ENCODE results near the gene MICAL2.
"Not testable (repeated sequence)": the region's sequence is repeated elsewhere in the genome, so short reads cannot be mapped to it uniquely, and the experiment has no call there.

The MICAL2 gene

DNA sequence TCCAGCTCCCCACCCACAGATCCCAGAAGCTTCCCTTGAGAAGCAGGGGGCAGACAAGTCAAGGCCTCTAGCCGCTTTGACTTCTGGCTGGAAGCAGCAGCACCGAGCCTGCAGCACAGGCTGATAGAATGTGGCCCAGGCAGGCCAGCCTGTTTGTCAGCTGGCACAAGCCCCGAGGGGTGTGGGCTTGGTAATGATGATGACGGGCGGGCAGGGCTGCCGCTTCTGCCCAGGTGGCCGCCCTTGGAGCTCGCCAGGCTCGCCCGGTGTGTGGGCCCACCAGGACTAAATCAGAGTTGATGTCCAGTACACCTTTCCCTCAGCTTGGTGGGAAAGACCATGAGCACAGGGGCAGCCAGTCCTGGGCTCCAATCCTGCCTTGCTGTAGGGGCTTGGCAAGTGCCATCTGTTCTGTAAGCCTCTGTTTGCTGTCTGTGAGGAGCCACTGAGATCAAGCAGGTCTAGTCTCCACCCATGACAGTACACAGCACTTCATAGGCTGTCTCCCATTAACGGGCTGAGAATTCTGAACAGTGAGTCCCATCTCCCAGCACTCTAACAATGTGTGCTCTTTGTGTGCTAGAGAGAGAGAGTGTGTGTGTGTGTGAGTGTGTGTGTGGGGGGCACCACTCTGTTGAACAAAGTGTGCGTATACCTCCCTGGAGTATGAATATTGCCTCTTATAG is 26.8 kb downstream of the MICAL2 start:
- DNase-seq = peak; percentile 12

DNA sequence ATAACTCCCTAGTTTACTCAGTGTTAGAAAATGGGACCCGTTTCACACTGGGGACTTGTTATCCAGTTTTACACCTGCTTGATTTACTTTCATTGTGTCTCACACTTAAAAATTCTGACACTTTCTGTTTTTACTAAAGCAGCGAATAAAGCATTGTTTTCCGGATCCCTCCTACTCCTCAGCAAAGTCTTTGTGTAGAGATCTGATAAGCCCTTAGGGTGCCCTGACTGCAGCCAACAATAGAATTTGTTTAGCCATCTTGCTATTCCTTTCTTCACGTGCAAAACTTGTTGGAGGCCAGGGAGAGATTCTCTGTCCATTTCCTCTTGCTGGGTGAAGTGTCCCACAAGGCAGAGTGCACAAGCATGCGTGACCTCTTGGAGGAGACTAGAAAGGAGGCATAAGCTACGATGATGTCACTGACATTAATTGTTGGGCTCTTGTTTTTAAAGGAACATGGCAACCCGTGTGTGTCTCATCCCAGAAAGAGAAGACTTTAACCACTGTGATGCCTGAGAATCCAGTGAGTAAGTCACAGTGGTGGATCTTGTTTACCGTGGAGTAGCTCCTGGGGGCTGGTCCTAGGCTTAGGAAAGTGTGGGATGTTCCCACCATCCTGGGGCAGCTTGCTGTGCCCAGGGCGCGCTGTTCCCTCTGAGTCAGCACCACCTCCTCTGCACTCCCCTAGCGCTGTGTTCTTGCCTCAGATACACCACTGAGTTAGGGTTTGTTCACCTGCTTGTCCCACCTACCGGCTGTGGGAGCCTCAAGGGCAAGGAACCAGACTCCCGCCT is 27.7 kb downstream of the MICAL2 start:
- DNase-seq = no peak

DNA sequence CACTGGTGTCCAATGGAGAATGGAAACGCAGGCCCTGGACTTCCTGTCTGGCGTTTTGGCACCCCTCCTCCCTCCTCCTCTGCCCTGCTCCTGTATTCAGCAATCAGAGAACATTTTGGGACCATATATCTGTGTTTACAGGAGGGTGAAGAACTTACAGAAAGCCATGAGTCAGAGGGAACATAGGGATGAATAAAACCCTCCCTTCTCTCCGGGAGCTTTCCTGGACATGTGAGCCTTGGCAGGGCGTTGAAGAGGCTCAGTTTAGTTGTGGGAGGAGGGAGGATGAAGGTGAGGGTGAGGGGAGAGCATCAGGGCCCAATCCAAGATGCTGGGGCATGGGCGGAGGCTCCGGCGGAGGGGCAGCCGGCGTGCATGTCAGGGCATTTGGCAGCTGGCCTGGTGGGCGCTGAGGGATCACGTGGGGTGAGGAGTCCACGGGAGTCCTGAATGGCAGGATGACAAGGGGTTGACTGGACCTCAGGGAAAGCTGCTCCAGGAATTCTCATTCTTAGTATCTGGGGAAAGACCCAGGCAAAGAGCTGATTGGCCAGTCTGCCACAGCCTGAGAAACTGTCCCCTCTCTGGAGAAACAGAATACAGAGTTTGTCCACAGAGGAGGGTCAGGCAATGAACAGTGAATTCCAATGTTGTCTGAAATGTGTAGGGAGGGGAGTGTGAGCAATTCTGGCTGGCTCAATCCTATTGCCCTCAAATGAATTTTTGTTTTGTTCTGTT is 28.9 kb downstream of the MICAL2 start:
- no peak for DNase-seq

DNA sequence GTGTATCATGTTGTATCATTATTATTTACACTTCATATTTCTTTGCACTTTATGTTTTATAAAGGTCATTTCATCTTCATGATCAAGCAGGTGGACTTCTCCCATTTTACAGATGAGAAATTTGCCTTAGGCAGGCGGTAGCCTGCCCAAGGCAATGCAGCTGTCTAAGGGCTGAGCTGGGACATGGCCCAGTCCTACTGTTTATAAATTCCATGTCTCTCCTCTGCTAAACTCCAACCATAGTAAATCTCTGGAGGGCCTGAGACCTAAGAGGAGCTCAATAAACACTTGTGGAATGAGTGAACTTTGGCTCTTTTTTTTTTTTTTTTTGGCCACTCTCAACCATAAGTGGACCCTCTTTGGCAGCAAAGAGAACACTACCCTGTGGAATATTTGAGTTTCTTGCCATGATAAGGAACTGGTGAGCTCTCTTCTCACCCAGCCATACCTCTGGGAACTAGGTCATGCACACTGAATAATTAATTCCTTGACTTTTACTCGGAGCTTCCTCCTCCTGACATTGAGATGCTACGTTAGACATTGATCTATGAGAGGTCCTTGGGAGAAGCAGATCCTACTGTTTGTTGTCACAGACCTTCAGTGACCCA is 29.9 kb downstream of the MICAL2 start:
- DNase-seq = no peak

DNA sequence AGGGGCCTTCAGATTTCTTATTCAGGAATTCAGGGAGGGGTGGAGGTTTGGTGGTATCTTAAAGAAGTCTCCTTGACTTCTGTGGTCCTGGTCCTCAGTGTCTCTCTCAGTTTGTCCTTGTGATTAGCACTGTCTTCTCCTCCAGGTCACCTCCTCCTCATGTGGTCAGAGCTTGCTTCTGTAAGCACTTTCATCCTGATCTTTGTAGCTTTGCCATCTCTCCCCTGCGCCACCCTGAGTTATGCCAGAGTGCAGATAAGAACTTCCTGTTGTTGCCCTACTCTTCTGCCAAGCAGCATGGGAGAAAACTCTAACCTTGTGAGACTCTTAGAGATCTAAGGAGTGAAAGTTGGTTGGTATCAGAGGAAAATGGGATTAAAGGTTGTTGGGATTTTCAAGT is 30.9 kb downstream of the MICAL2 start:
- no peak for DNase-seq

DNA sequence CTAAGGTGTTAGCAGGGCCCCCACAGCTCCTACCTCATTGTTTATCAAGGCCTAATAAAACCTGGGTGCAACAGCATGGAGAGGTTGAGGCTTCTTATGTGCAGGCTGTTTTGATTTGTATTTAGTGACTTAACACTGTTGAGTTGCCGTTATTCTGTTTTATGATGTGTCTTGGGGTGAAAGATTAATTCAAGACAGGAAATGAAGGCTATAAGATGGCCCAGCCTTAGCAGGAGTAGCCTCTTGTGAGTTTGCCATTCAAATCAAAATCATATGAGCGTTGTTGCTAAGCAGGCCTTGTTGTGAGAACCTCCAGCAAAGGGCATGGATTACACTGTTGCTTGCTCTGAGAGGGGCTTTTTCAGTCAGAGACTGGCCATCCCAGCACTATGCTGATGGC is 31.8 kb downstream of the MICAL2 start:
- DNase-seq = no peak

DNA sequence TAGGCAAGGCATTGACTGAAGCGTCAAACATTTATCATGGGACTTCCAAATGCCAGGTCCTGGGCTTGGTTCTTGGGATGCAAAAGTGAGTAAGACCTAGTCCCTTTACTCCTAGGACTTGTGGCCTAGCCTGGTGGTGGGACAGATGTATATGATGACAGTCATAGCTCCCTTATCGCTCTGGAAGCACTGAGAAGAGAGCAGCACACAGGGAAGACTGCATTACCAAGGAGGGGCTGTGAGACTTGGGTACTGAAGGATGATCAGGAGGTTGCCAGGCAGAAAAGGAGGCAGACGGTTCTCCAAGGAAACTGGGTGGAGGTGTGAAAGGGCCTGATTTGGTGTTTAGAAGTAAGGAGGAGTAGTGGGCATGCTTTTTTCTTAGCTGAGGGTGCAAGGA is 32.5 kb downstream of the MICAL2 start:
- no peak for DNase-seq

DNA sequence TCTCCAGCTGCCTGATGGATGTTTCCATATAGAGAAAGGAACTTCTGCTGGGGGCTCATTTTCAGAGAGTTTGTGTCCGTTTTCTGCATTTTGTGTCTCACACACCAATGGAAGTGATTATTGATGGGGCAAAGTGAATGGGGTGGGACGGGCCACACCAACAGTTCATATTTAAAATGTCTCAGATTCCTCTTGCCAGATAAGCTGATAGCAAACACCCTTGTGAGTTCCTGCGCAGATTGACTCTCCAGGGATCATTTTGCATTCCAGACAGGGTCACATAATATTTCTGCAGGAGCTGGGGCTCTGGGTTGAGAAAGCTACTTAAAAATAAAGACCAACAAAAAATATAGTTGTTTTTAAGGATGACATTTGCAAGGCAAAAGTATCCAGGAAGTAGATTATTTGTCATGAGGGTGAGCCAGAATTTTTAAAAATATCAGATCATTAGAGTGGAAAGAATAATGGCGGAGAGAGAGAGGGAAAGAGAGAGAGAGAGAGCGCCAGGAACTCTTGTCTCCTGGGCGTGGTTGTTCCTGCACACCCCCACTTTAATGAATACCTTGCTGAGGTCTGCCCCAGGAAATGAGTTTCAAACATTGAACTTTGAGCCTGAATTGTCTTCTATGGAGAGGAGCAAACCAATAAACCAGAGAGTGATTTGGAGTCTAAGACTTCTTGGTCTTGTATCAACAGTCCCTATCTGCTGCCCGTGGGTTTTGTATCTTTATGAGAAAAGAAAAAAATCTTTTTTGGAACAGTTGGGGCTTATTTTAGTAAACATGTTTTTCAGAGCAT is 33.3 kb downstream of the MICAL2 start:
- DNase-seq = no peak

DNA sequence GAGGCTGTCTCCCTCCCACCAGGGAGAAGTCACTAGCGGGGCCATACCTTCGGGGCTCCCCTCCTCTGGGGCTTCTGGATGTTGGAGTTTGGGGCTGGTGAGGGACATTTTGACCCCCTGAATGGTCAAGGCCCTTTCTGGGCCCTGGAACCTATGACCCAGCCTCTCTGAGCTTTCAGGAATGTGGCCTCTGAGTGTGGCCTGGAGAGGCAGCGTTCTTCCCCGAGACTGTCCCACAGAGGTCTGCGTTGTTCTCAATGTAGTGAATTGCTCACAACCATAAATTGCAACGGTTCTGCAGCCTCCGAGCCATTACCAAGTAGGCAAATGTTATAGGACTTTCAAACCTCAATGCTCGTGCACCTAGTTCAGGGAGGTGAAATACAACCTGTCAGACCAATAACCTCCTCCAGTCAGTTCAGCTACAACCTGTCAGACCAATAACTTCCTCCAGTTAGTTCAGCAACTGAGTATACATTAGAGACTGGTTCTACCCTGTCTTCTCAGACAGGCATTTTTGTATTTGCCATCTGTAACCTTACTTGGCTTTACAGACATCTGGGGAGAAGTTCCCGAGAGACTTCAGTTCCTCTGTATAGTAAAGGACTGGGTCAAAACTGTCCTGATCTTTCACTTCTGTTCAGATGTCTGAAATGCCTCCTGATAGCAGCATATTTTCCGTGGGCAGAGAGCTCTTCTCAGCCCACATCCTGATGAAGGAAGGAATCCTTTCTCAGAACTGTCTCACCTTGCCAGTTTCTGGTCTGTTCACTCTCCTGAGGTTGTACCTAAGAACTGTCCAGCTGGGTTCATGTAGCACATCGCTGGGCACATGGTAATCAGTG is 34.2 kb downstream of the MICAL2 start:
- no peak for DNase-seq

DNA sequence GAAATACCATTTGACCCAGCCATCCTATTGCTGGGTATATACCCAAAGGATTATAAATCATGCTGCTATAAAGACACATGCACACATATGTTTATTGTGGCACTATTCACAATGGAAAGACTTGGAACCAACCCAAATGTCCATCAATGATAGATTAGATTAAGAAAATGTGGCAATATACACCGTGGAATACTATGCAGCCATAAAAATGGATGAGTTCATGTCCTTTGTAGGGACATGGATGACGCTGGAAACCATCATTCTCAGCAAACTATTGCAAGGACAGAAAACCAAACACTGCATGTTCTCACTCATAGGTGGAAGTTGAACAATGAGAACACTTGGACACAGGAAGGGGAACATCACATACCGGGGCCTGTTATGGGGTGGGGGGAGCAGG is 36.3 kb downstream of the MICAL2 start:
- DNase-seq = not testable (repeated sequence)

DNA sequence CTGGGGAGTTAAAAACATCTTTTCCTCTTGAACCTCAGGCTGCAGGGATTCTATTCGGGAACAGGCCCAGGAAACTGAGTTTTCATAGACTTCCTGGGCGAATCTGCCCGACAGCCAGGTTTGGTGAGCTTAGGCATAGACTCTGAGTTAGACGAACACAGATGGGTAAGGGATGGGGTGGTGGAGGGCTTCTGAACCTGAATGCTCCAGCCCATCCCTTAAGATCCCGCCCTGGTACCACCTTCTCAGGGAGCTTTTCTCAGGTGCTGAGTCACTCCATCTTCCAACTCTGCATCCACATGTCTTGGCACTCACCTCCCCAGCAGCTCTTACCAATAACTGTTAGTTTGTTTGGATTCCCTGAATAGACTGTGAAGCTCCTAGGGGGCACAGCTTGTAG is 37.4 kb downstream of the MICAL2 start:
- no peak for DNase-seq

DNA sequence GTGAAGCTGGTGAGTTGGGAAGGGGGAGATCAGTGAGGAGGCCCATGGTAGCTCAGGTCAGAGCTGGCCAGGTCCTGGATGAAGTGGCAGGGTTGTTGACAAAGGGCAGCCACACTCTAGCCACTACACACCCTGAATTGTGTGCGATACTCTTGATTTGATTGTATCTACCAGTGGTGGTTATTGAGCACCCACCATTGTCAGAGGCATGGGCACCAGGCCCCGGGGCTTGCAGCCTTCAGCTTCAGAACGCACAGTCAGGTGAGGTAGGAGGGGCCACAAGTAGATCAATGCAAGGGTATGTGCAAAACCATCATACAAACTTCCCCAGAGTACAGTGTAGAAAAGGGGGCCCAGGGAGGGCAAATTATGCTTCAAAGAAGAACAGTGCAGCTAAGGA is 38.1 kb downstream of the MICAL2 start:
- DNase-seq = no peak

DNA sequence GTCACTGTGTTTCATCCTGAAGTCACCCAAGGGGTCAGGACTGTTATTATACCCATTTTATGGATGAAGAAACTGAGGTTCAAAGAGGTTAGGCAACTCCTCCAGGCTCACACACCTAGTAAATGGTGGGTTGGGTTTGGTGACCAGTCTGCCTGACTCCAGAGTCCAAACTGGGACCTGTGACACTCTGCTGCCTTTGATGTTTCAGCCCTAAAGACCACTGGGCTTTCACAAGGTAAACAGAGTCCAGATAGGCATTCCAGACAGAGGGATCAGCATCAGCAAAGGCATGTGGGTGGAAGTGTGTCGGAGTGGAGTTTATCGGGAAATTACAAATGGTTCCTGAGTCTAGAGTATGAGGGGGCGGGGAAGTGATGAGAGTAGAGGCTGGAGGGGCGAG is 38.5 kb downstream of the MICAL2 start:
- DNase-seq = no peak

DNA sequence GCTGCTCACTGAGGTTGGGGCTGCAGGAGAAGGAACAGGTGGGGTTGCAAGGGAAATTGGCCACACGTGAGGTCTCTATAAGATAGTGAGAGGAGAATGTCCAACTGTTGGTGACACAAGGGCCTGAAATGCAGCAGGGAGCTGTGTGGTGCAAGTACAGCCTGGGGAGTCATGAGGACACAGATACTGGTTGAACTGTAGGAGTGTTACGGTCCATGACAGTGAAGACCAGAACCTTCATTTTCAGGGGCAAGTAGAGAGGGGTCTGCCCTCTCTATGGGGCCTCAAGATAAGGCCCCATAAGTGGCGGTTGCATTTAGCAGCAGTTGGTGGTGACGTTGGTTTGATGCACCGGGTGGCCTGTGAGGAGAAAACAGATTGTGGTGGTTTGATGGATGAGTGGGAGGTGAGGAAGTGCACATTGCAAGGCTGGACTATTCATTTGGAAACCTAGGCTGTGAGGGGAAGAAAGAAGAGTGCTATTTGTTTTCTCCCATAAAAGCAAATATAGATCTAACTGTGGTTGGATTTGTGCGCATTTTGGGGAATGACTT is 39.4 kb downstream of the MICAL2 start:
- DNase-seq = no peak

DNA sequence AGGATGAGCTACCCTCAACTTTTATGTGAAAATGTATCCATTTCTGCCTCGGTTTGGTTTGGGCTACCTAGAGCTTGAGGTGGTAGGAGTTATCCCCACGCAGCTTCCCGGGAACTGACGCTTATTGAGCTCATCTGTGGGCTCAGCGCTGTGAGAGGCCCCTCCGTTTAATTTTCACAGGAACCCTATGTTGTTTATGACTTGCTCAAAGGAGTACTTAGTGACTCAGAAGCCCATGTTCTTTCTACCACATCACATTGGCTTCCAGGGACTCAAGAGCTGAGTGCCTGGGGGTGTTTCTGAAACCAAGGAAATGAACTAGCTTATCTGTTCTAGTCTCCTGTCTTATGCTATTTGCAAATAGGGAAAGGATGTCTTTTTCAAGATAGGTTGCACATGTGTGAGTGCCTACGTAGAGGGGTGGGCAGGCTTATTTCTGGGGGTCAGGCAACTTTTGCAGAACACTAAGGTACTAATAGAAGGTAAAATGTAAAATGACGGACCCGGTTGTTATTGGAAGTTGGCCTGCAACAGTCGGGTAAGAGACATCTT is 40.5 kb downstream of the MICAL2 start:
- DNase-seq = no peak

DNA sequence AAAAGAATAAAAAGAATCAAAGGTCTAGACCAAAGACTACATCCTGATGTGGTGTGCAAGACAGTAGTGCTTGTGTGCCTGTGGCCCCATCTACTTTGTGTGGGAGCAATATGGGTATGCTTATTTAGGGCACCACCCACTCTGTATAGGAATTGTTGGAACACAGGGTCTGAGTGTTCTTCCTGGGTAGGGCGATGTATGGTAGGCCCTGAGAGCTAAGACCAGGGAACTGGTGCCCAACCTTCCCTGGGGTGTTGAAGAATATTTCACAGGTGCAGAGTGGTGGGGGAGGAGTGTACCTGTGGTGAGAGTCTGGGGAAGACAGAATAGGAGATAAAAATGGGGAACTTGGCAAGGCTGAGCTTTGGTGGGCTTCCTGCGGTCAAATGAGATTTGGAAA is 41.9 kb downstream of the MICAL2 start:
- DNase-seq = no peak

DNA sequence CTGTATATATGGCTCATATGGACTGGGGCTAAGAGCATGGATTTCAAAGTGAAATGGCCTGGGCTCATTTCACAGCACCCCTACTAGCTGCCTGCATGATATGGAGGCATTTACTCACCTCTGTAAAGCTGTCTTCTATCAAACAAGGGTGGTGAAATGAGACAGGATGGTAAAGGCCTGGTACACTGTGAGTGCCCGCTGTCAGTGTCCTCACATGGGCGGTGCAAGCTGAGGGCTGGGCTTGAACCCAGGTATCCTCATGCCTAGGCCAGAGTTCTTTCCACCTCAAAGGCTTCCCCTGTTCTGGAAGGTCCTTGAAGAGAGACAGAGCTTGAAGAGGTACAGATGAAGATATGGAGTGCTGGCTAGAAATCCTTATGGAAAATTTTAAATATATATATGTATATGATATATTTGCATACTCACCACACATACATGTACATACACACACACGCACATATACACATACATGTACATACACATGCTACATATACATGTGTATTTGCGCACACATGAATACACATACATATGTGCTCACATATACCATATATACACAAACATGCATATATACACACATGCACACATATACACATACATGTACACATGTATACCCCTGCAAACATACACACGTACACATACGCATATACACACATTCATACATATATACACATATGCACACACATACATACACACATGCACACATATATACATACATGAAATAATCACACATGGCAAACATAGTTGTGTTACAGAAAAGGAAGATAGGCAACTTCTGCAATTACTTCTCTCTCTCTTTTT is 44.7 kb downstream of the MICAL2 start:
- no peak for DNase-seq

DNA sequence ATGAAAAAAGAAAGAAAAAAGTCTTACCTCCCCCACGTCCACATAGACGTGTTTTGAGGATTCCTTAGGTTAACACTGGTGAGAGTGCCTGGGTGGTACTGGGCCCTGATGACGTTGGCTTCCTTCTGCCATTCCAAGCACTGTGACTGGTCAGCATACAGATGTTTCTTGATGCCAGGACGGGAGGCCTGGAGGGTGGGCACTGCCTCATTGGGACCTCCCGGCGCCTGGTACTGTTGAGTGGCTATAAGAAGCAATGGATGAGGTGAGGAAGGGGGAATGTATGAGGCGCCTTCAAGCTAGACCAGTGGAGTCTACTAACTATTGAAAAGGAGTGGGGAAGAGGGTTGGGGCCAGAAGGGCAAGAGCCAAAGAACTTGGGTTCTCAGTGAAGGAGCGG is 45.3 kb downstream of the MICAL2 start:
- no peak for DNase-seq

DNA sequence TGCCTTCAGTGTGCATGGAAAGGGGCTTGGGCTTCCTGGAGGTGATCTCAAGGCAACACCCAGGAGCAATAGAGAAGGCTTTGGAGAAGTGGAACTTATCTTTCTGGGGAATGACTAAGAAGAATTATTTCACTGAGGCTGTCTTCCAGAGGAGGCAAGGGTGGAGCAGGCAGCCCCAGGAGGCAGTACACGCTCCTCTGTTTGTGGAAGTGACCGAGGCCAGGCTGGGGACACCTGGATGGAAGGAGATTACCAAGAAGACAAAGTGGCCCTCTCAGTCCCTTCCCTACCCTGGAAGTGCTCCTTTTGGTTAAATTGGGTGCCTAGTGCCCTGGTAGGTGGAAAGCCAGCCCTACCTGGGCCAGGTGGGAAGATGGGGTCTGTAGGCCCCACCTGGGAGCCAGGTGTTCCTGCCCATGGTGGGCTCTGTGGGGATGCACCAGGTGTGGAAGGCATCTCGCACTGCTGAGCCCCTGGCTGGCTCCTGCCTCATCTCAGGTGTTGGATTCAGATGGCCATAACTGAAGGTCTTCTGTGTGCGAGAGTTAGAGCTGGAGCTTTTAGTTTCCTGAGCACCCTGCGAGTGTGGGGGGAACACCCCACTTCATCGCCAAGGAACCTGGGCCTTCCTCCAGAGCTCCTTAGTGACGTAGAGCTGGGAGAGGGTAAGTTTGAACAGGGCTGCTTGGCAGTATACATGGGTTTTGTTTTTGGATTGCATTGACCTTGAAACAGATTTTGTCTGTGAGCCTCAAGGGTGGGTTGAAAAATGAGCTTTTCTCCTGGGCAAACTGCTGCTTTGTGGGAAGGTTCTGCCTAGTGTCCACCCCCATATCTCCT is 46.1 kb downstream of the MICAL2 start:
- DNase-seq = no peak

Data from NCI-H2029 (cell line).